GM21423 (cell line): ENCODE measurements around the gene TAF3.
"Not testable (repeated sequence)": the region's sequence is repeated elsewhere in the genome, so short reads cannot be mapped to it uniquely, and the experiment has no call there.

Experiments used
- ATAC-seq: cut with Tn5 transposase; IDR thresholded peaks from one replicate; pipeline ENCODE4 v1.9.1; 2021; ENCODE audit warnings: mild to moderate bottlenecking, moderate library complexity; ENCODE audit not compliant: unreplicated experiment

TAF3 gene

DNA sequence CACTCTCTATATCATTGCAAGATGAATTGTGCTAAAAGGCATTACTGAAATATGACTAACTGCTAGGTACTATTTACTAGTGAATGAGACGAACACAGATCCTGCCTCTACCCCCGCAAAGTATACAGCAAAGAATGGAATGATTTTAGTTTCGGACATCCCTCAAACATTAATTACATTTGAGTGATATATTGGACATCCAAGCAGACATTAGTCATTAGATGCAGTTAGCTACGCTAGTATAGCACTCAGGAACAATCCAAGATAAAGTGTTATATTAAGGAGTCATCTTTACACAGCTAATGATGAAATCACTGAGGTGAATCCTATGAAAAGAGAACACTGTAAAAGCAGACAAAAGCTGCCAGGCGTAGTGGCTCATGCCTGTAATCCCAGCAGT, 7.3 kb upstream of the TAF3 start:
- no peak for ATAC-seq

DNA sequence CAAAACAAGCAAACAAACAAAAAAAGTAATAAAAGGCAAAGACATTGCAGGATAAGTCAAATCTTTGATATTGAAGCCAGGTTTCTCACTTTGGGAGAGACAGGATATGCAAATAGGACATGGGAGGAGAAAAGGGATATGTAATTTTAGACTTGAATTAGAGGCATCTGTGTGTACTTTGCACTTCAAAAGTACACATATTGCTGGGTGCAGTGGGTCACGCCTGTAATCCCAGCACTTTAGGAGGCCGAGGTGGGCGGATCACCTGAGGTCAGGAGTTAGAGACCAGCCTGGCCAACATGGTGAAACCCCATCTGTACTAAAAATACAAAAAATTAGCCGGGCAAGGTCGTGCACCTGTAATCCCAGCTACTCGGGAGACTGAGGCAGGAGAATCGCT, 6.6 kb upstream of the TAF3 start:
- not testable (repeated sequence) for ATAC-seq

DNA sequence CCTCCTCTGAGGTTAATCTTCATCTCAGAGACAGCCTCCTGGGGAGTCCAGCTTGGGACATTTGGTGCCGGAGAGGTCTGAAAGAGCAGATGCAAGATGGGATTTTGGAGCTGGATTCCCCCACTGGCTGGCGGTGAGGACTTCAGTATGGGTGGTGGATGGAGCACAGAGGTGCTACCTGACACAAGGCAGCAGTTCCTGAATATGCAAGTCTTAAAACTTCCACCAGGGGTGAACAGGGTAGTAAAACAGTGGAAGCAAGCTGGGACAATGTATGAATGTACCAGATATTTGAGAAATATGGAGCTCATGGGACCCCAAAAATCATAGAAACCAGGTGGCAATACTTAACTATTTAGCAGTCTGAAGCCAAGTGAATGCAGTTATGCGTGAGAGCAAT, 4.8 kb upstream of the TAF3 start:
- ATAC-seq, result no peak

- no peak for ATAC-seq
These were observed 729 bp upstream of the TAF3 start for GRCh38 chr10:7817576-7817975.

GRCh38 chr10:7817984-7818294, 366 bp upstream of the TAF3 start:
- peak; percentile 6 for ATAC-seq

GRCh38 chr10:7819121-7819460, 786 bp downstream of the TAF3 start:
- ATAC-seq, result peak; percentile 51

DNA sequence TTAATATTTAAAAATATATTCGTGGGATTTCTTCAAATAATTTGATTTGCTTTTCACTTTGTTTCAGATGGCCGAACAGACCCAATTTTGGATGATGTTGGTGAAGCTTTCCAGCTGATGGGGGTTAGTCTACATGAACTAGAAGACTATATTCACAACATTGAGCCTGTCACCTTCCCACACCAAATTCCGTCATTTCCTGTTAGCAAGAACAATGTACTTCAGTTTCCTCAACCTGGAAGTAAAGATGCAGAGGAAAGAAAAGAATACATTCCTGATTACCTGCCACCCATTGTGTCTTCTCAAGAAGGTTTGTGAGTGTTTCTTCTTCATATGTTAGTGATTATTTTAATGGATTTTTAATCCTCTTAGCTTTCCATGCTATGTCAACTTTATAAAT, 5.9 kb downstream of the TAF3 start:
- no peak for ATAC-seq

- ATAC-seq, result no peak
These were observed 8.7 kb downstream of the TAF3 start for GRCh38 chr10:7826971-7827370.

- no peak for ATAC-seq
These were observed 11.1 kb downstream of the TAF3 start for GRCh38 chr10:7829289-7829834.

DNA sequence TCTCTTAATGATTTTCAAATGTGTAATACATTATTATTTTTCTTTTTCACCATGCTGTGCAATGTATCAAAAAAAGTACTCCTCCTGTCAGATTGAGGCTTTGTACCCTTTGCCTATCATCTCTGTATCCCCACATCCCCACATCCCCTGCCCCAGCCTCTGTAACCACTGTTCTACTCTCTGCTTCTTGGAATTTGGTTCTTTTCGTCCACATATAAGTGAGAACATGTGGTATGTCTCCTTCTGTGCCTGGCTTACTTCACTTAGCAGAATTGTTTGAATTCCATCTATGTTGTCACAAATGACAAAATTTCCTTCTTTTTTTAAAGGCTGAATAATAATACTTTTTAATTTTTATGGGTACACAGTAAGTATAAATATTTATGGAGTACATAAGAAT, 13.8 kb downstream of the TAF3 start:
- ATAC-seq, result no peak

DNA sequence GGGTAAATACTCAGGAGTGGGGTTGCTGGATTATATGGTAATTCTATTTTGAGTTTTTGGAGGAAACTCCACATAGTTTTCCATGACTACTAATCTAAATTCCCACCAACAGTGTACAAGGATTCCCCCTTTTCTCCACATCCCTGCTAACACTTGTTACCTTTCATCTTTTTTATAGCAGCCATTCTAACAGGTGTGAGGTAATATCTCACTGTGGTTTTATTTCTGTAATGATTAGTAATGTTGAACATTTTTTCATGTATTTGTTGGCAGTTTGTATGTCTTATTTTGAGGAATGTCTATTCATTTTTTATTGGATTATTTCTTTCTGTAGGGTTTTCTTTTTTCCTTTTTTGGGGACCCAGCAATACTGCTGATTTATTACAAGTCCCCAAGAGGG, 14.9 kb downstream of the TAF3 start:
- ATAC-seq, result no peak

DNA sequence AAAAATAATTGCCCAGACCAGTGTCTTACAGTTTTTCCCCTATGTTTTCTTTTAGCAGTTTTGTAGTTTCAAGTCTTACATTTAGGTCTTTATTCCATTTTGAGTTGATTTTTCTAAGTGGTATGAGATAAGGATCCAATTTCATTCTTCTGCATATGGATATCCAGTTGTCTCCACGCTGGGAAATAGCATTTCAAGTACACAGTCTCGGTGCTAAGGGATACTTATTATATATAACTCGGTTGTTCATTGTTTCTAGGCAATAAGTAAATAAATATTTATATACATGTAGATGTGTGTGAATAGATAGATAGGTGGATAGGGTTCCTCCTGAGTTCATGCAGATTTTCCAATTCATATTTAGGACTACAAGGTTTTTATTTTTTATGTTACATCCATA, 16.0 kb downstream of the TAF3 start:
- ATAC-seq, result no peak

- no peak for ATAC-seq
These were observed 18.3 kb downstream of the TAF3 start for GRCh38 chr10:7836571-7836970.

DNA sequence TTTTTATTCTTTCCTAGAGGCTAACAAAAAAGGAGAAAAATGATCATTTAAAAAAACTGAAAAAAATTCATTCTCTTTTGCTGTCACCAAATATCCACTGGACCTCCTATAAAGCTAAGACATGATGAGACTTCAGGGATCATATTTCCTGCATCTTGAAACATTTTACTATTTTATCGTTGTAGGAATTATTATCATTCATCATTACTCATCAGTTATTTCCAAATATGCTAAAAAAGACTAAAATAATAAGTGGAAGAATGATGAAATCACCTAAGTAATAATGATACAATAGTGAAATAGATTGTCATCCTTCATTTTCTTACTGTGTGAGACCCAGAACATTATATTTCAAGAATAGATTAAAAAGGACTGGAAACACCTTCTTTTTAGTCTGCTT, 28.3 kb downstream of the TAF3 start:
- no peak for ATAC-seq

- no peak for ATAC-seq
These were observed 35.0 kb downstream of the TAF3 start for GRCh38 chr10:7853226-7853842.

DNA sequence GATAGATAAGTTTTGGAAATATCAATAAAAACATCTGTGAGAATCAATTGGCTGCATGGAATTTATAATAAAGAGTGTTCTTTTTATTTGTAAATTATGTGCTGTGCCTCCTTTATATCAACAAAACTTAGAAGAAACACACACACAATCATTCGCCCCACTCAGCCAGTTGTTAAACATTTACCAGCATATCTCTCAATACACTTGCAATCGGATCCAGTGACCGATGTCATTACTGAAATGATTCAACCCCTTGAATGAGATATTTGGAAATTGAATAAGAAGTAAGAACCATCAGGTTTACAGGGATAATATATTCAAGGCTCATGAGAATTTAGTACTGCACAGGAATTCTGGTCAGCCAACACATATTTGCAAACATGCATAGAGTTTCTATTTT, 35.6 kb downstream of the TAF3 start:
- no peak for ATAC-seq

DNA sequence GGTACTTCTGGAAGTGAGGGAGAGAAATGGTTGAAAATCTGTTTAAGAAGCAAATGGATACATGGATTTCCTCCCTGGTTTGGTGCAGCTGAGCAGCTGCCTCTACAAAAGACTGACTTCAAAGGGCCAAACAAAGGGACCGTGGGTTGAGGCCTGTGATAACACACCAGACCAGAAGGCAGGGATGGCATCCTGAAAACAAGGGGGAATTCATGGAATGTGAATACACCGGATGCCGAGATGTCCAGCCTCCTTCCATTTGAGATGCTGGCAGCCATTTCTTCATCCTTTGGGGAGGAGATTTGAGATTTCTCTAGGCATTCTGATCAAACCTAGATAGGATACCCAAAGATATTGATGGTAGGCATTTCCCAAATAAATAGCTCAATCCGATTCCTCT, 36.9 kb downstream of the TAF3 start:
- ATAC-seq, result no peak

- ATAC-seq, result no peak
These were observed 38.4 kb downstream of the TAF3 start for GRCh38 chr10:7856678-7857077.

DNA sequence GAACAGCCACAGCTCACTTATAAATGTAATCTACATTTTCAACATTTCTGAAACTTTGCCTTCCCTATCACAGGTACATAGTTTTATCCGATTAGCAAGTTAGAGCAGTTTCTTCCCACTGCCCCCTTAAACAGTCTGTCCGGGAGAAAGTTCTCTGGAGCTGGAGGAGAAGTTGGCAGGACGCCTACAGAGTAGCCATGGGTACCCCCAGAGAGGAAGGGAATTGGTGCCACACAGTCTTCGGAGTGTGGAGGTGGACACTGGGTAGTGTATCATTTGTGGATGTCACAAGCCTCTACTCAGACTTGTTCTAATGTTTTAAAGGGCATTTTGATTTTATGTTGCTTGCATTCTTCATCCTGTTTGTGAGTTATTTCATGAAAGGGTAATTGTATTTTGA, 39.0 kb downstream of the TAF3 start:
- no peak for ATAC-seq

DNA sequence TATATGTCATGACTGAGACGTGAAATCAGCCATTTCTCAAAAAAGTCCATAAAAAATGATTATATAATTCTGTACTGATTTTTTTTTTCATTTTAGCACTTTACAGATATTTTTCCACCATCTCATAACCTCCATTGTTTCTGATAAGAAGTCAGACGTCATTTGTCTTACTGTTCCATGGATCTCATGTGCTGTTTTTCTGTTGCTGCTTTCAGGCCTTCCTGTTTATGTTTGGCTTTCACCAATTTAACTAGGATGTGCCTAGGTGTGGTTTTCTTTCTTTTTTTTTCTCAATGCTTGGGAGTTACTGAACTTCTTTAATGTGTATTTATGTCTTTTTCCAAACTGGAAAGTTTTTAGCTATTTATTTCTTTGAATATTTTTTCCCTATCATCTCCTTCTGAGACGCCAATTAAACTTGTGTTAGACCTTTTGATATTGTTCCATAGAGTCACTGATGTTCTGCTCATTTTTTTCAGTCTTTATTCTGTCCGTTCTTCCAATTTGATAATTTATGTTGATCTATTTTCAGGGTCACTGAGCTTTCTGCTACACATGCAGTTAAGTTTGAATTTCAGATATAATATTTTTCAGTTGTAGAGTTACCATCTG, 43.3 kb downstream of the TAF3 start:
- no peak for ATAC-seq

DNA sequence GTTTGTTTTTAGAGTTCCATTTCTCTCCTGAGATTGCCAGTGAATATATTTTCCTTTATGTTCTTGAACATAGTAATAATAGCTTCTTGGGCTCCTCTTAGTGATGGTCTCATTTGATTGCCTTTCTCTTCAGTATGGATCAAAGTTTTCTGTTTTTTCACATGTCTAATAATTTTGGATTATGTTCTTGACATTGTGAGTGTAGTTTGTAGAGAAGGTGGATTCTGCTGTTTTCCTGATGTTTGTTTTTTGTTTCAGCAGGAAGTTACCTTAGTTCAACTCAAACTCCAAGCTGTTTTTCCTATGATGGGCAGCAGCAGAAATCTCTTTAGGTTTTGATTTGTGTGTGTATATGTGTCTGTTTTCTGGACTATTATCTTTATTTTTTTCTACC, 43.8 kb downstream of the TAF3 start:
- no peak for ATAC-seq

GRCh38 chr10:7866176-7866575, 47.9 kb downstream of the TAF3 start:
- no peak for ATAC-seq

- ATAC-seq, result no peak
These were observed 53.7 kb downstream of the TAF3 start for GRCh38 chr10:7872041-7872442.
